Measurements from ENCODE around the gene FAF1. TPM values are rescaled to one million over a fixed set of nuclear protein-coding genes. Genes with fewer than 3 reads are reported as not detected.

Gene FAF1
- total and polyA plus RNA-seq, 9 of the 15 experiments (the other 6 are each of a cell fraction or from before 2014, with no cell fraction given): 48.7 to 225 (median 118) TPM

- TF ChIP-seq SP2 (IDR thresholded peaks at IDR 0.05; ENCODE audit: extremely low read depth, low read depth, low read length, poor library complexity, severe bottlenecking): no peak
- peak in 1 of 2 experiments; percentile 10; a peak in 1 of 4 replicates for TF ChIP-seq NRF1 (conservative IDR thresholded peaks at IDR 0.05 in 1 of 2, IDR thresholded peaks at IDR 0.05 in 1 of 2)
- peak; percentile 80 for TF ChIP-seq TOE1 (IDR thresholded peaks at IDR 0.05; ENCODE audit: borderline replicate concordance)
- no peak for TF ChIP-seq TOE1 (CRISPR knock-in tag; IDR thresholded peaks at IDR 0.05; ENCODE audit: borderline replicate concordance, low read depth)
- TF ChIP-seq HDAC6 (IDR thresholded peaks at IDR 0.05; ENCODE audit: low read depth, low read length): no peak
- peak; percentile 75 for TF ChIP-seq EP400 (IDR thresholded peaks at IDR 0.05)
- no peak for TF ChIP-seq SRSF3 (IDR thresholded peaks at IDR 0.05; ENCODE audit: insufficient read depth, low read length)
- no peak for TF ChIP-seq ZNF3 (CRISPR knock-in tag; IDR thresholded peaks at IDR 0.05)
- peak; percentile 84 for TF ChIP-seq ZNF592 (IDR thresholded peaks at IDR 0.05)
- TF ChIP-seq ZNF780A (CRISPR knock-in tag; IDR thresholded peaks at IDR 0.05): no peak
- TF ChIP-seq POLR2H (tag; IDR thresholded peaks at IDR 0.05; ENCODE audit: low read depth): peak; percentile 44; the same call in 1 of the 2 replicates
- TF ChIP-seq NFYB (IDR thresholded peaks at IDR 0.05; ENCODE audit: extremely low read depth, insufficient read length): no peak
- TF ChIP-seq ZNF436 (CRISPR knock-in tag; IDR thresholded peaks at IDR 0.05): no peak
- peak; percentile 84 for TF ChIP-seq DEAF1 (CRISPR knock-in tag; IDR thresholded peaks at IDR 0.05)
- no peak for TF ChIP-seq KLF13 (tag; IDR thresholded peaks at IDR 0.05; ENCODE audit: borderline replicate concordance, low read depth)
- TF ChIP-seq ZNF449 (CRISPR knock-in tag; IDR thresholded peaks at IDR 0.05): no peak
- peak; percentile 37; the same call in 1 of the 2 replicates for TF ChIP-seq MTA2 (IDR thresholded peaks at IDR 0.05; ENCODE audit: low read depth)
- TF ChIP-seq ETV6 (IDR thresholded peaks at IDR 0.05; ENCODE audit: borderline replicate concordance in 1 of 2, low read depth in 2 of 2, low read length in 1 of 2): no peak
- no peak for TF ChIP-seq ETV6 (CRISPR knock-in tag; IDR thresholded peaks at IDR 0.05; ENCODE audit: borderline replicate concordance)
Observed at GRCh38 chr1:50873458-50874187, 86.4 kb downstream of the FAF1 start (continued).

Measured in K562 (cell line).